Gastroesophageal sphincter (tissue), 4 donors: ENCODE results near the gene TMEM40. TPM values are rescaled to one million over a fixed set of nuclear protein-coding genes. Genes with fewer than 3 reads are reported as not detected.

Experiments
- ATAC-seq: fragments of 150-250 bp; one replicate; pipeline ENCODE4 v1.9.1; 2016; ENCODE audit warnings: mild to moderate bottlenecking, moderate library complexity
- H3K27ac ChIP-seq, 4 donors: fragments of 200-600 bp; sonication (generic) in 3 of 4; 1 replicate in 3 of 4; 2 replicates in 1 of 4; pipeline ENCODE4 v1.5.1; 2016 to 2019
- H3K27me3 ChIP-seq: fragments of 200-600 bp; sonication (generic); one replicate; pipeline ENCODE4 v1.5.1; 2019
- H3K36me3 ChIP-seq, 2 donors: fragments of 200-600 bp; sonication (generic); one replicate each; pipeline ENCODE4 v1.5.1; 2019; ENCODE audit warnings: control low read depth in 1 of 2
- H3K4me1 ChIP-seq, 3 donors: fragments of 200-600 bp; sonication (generic); 1 replicate in 2 of 3; 2 replicates in 1 of 3; pipeline ENCODE4 v1.5.1; 2016 to 2019; ENCODE audit warnings: control low read depth in 2 of 3
- H3K4me3 ChIP-seq, 2 donors: fragments of 200-600 bp; sonication (generic); one replicate each; pipeline ENCODE4 v1.5.1; 2019; ENCODE audit warnings: mild to moderate bottlenecking in 1 of 2, moderate library complexity in 1 of 2
- H3K9me3 ChIP-seq, 3 donors: fragments of 200-600 bp; sonication (generic); one replicate each; pipeline ENCODE4 v1.5.1; 2017 to 2019; ENCODE audit warnings: control low read depth in 2 of 3
- CTCF ChIP-seq, 4 experiments: fragments of 200-600 bp in 2 of 4; fragments of 450-650 bp in 2 of 4; sonication (generic) in 1 of 4; IDR thresholded peaks; one replicate each; pipeline ENCODE4 v1.5.1; 2017 to 2019; ENCODE audit warnings: antibody characterized with exemption in 4 of 4, mild to moderate bottlenecking in 2 of 4, moderate library complexity in 2 of 4
- EP300 ChIP-seq: sonication (generic); formaldehyde crosslinking; IDR thresholded peaks from one replicate; pipeline ENCODE4 v1.6.1; 2017; ENCODE audit warnings: antibody characterized with exemption, mild to moderate bottlenecking
- POLR2A ChIP-seq, 2 donors: fragments of 450-650 bp; IDR thresholded peaks; one replicate each; pipeline ENCODE4 v1.6.1; 2017; ENCODE audit warnings: antibody characterized with exemption in 2 of 2, mild to moderate bottlenecking in 2 of 2, moderate library complexity in 1 of 2
- POLR2AphosphoS5 ChIP-seq: sonication (generic); formaldehyde crosslinking; IDR thresholded peaks from one replicate; pipeline ENCODE4 v1.6.1; 2017; ENCODE audit warnings: antibody characterized with exemption
- WGBS, 2 donors: methylation state at CpG; one replicate each; pipeline ENCODE4 v1.1.5; 2018; ENCODE audit warnings: low coverage in 1 of 2; 5-methylcytosine and 5-hydroxymethylcytosine counted together
- total RNA-seq, 4 donors: library from RNA; depleted of rRNA; stranded (reverse); fragments of >200 nt; gene quantifications; one replicate each; pipeline ENCODE4 v1.1.0, GENCODE V29; 2016

TMEM40 gene
- total RNA-seq, 4 donors from 2014 or later: 3.0 TPM; not detected in 3

DNA sequence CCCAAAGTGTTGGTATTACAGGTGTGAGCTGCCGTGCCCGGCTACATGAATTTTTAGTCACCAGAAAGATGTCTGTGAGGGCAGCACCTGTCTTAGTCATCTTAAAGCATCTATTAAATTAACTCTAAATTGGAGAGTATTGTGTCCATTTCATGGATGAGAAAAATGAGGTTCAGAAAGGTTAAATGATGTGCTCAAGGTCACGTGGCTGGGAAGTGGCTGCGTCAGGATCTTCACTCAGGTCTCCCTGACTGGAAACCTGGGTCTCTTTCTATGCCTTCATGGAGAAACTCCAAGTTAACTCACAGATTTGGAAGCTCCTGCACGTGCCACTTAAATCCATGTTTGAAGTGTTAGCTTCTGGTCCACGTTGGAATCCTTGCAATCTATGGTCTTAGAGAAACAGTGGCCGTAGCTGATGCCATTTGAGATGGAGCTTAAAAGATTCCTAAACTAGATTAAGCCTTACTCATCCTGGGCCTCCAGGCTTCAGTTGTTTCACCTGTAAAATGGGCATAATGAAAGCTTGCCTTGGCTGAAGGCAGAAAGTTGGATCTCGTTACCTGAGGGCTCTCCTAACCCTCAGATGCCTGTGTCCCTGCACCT is 5.2 kb upstream of the TMEM40 start:
- H3K36me3 ChIP-seq: no peaks in the 10 kb centered on the region
- no peak overlapping the region for H3K4me3 ChIP-seq
- no peaks in the 10 kb centered on the region for H3K9me3 ChIP-seq
- no peak for ATAC-seq
- WGBS, 2 donors: 79 to 88% methylated on average over 6 of the region's 8 CpGs
- H3K27ac ChIP-seq: no peak overlapping the region
- no peaks in the 10 kb centered on the region for H3K27me3 ChIP-seq
- TF ChIP-seq POLR2A (IDR thresholded peaks at IDR 0.05) (no peak), EP300 (no peak), CTCF (IDR thresholded peaks at IDR 0.05) (no peak), POLR2AphosphoS5 (no peak)
- H3K4me1 ChIP-seq: no peaks in the 10 kb centered on the region

DNA sequence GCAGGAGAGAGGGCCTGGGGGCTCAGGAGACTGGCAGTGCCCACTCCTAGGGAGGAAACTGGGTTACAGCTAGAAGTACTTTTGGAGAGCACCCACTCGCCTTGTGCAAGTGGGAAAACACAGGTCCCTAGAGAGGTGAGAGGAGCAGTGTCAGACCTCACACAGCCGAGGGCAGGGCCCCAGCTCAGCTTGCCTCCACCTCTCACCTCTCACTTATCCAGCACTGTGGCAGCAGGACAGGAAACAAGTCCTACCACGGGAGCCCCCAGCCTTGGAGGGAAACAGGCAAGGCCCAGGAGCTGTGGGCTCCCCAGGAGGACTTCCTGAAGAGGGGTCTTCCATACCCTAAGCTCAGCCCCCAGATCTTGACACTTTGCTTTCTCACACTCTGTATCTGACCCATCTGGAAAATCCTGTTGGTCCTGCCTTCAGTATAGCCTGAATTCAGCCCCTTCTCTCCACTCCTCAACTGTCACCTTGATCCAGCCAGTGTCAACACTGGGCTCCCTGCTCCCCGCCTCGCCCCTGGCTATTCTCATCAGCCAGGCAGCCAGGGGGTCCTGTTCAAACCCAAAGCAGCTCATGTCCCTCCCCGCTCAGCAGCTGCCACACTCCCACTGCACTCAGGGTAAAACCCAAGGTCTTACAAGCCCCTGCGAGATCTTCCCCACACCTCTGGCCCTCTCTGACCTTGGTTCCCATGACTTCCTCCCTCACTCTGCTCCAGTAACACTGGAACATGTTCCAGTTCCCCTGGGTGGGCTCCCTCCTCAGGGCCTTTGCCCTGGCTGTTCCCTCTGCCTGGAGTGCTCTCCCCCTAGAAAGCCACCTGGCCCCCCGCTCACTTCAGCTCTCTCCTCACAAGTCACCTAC is 870 bp upstream of the TMEM40 start:
- no peaks in the 10 kb centered on the region for H3K36me3 ChIP-seq
- TF ChIP-seq POLR2A (IDR thresholded peaks at IDR 0.05) (no peak), CTCF (IDR thresholded peaks at IDR 0.05) (no peak), POLR2AphosphoS5 (no peak), EP300 (no peak)
- no peak overlapping the region for H3K27ac ChIP-seq
- no peak overlapping the region for H3K4me3 ChIP-seq
- peaks cover 0 to 20% (median 7%) of the 10 kb centered on the region in 3 donors for H3K4me1 ChIP-seq
- WGBS, 2 donors: 81 to 91% methylated on average over 4 to 5 of the region's 8 CpGs
- no peaks in the 10 kb centered on the region for H3K9me3 ChIP-seq
- H3K27me3 ChIP-seq: no peaks in the 10 kb centered on the region
- no peak for ATAC-seq

DNA sequence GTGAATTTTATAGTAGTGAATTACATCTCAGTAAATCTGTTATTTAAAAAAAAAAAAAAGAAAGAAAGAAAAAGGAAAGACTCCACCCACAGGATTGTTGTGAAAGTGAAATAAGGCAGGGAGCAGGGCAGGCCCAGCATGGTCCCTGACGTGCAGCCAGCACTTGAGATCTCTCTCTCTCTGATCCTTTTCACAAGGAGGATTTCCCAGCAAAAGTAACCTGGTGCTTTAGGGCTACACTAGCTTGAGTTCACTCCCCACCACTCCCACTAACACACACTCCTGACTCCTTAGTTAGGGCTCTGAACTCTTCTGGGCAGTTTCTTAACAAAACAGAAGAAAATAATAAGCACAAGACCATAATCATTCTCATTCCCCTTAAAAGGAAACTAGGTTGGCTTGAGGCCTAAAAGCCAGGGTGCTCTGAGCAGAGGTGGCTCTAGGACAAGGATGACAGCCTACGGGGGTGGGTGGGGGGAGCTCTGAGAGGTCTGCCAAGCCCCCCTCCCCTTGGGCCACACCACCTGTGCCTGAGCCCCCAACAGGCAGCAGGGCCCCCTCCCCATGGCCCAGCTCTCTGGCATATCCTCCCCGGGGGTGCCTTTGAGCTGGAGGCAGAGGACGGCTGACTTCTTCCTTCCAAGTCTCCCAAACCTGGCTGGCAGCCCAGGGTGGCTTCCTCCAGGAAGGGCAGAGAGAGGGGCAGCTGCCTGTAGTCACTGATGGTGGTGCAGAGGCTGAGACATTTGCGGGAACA is 856 bp downstream of the TMEM40 start:
- H3K36me3 ChIP-seq: no peaks in the 10 kb centered on the region

DNA sequence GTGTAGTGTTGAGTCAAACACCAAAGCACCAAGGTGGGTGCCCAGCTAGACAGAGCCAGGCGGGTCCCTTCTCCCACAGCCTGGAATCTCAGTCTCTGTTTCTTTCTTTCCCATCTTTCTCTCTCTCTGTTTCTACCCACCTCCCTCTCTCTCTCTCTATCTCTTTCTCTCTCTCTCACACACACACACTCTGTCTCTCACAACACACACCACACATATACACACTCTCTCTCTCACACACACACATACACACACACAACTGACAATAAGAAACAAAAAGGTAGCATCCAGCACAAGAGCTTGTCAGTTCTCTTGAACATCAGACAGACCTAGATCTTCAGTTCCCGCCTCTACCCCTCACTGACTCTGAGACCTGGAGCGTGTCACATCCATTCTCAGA is 2.4 kb downstream of the TMEM40 start:
- TF ChIP-seq EP300 (no peak), CTCF (IDR thresholded peaks at IDR 0.05) (no peak), POLR2A (IDR thresholded peaks at IDR 0.05) (no peak), POLR2AphosphoS5 (no peak)
- no peak for ATAC-seq
- WGBS, 2 donors: 90 to 100% methylated on average over 1 to 3 of the region's 3 CpGs
- Histone ChIP-seq H3K9me3 (no peaks in the 10 kb centered on the region), H3K36me3 (no peaks in the 10 kb centered on the region), H3K4me3 (no peak overlapping the region), H3K27ac (no peak overlapping the region), H3K4me1 (peaks cover 0 to 20% (median 7%) of the 10 kb centered on the region in 3 donors), H3K27me3 (no peaks in the 10 kb centered on the region)

More for the DNA sequence above, 856 bp downstream of the TMEM40 start:
- H3K9me3 ChIP-seq: no peaks in the 10 kb centered on the region
- no peaks in the 10 kb centered on the region for H3K27me3 ChIP-seq
- WGBS, 2 donors: 0% methylated on average over 1 of the region's 5 CpGs
- ATAC-seq: peak; percentile 80
- TF ChIP-seq POLR2A (IDR thresholded peaks at IDR 0.05) (no peak), POLR2AphosphoS5 (no peak), CTCF (IDR thresholded peaks at IDR 0.05) (peak in 1 of 4 experiments; percentile 20), EP300 (no peak)
- H3K4me1 ChIP-seq: peaks cover 0 to 20% (median 7%) of the 10 kb centered on the region in 3 donors
- peak overlapping the region; percentile 16 to 81 (median 76) for H3K27ac ChIP-seq
- H3K4me3 ChIP-seq: no peak overlapping the region
